Testis (tissue), 3 donors: Measurements from ENCODE around the gene VPS37C. TPM values are rescaled to one million over a fixed set of nuclear protein-coding genes. Genes with fewer than 3 reads are reported as not detected.

ENCODE experiments used
- DNase-seq: peaks from one replicate; pipeline ENCODE4 v3.0.0-alpha.2; 2019
- H3K27ac ChIP-seq, 2 donors: fragments of 200-600 bp; sonication (generic); one replicate each; pipeline ENCODE4 v1.5.1; 2019
- H3K27me3 ChIP-seq: fragments of 200-600 bp; sonication (generic); one replicate; pipeline ENCODE4 v1.5.1; 2019
- H3K36me3 ChIP-seq: fragments of 200-600 bp; sonication (generic); one replicate; pipeline ENCODE4 v1.5.1; 2017; ENCODE audit warnings: low read depth; ENCODE audit errors: missing control alignments
- H3K4me1 ChIP-seq: fragments of 200-600 bp; sonication (generic); one replicate; pipeline ENCODE4 v1.5.1; 2019
- H3K4me3 ChIP-seq, 2 donors: fragments of 200-600 bp; sonication (generic); one replicate each; pipeline ENCODE4 v1.5.1; 2017 to 2019
- H3K9me3 ChIP-seq: fragments of 200-600 bp; sonication (generic); one replicate; pipeline ENCODE4 v1.5.1; 2017
- POLR2A ChIP-seq: fragments of 450-650 bp; IDR thresholded peaks from one replicate; pipeline ENCODE4 v1.6.1; 2017; ENCODE audit warnings: antibody characterized with exemption, mild to moderate bottlenecking, moderate library complexity
- WGBS, 2 donors: methylation state at CpG; one replicate each; pipeline ENCODE4 v1.1.5; 2018; 5-methylcytosine and 5-hydroxymethylcytosine counted together
- intact Hi-C: fragments of 100-400 bp; cut with DNase I; formaldehyde crosslinking; loops from one replicate; pipeline ENCODE4 v1.15.1; 2023; ENCODE audit warnings: low total_unique reads
- polyA plus RNA-seq: library from polyadenylated mRNA; stranded (reverse); fragments of 350-450 nt; fragmentation: Illumina TruSeq; extraction: RNeasy Lipid Tissue Mini Kit (QIAGEN cat#74804); gene quantifications from one replicate; pipeline ENCODE4 v1.2.3, GENCODE V29; 2014; ENCODE audit warnings: low read depth, low replicate concordance; ENCODE audit not compliant: insufficient read depth
- total RNA-seq, 2 donors: library from RNA; depleted of rRNA; stranded (reverse); fragments of >200 nt; gene quantifications; one replicate each; pipeline ENCODE4 v1.2.3, GENCODE V29; 2016
- TF ChIP-seq, protein P1 (sequence below), 3 experiments: fragments of 450-650 bp in 2 of 3; fragments of 200-600 bp in 1 of 3; sonication (generic) in 1 of 3; IDR thresholded peaks; one replicate each; pipeline ENCODE4 v1.5.1; 2016 to 2019; ENCODE audit warnings: antibody characterized with exemption in 3 of 3, mild to moderate bottlenecking in 2 of 3, moderate library complexity in 1 of 3

The VPS37C gene
- total and polyA plus RNA-seq, 3 donors from 2014 or later = 29.1 to 36.9 (median 31.0) TPM

DNA sequence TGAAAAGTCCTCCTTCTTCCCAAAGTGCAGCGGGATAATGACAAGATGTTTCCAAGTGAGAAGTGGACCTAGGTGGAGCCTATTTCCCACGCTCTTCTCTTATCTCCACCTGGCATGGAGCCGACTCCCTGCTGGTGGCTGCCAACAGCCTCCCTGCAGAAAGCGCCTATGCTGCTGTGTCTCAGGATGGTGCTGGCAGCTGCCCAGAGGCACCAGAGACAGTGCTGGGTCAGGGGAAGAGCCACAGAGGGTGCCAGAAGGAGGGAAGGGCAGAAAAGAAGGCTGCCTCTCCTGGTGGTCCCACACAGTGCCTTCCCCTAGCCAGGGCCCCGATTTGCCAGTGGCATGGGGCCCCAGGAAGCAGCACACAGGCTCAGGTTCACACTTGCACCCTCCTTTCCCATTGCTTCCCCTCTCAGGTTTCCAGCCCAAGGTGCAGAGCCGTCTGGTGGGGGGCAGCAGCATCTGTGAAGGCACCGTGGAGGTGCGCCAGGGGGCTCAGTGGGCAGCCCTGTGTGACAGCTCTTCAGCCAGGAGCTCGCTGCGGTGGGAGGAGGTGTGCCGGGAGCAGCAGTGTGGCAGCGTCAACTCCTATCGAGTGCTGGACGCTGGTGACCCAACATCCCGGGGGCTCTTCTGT is 39.9 kb downstream of the VPS37C start:
- intact Hi-C loops = no loop called here

DNA sequence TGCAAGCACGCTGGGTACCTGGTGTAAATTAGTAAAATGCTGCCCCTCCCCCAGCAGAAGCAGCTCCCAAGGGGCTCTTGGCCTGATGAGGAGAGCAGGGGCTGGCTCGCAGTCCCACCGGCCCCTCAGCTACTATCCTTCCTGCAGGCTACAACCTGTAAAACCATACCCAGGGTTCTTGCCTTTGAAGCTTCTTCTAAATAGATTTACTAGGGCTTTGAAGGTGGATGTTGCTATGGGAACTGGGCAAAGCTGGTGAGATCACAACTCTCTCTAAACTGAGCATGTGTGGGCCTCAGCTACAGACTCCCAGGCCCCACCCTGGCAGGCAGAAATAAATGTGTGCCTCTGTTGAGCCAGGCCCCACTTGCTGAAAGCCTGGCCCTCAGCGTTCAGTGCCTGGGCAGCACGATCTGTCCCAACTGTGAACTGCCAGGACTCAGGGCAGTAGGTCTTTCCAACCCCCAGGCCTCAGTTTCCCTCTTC is 40.5 kb downstream of the VPS37C start:
- Histone ChIP-seq H3K27ac (no peak overlapping the region), H3K4me3 (no peak overlapping the region), H3K36me3 (no peaks in the 10 kb centered on the region), H3K9me3 (no peaks in the 10 kb centered on the region), H3K4me1 (peaks cover 15% of the 10 kb centered on the region), H3K27me3 (no peaks in the 10 kb centered on the region)
- no peak for DNase-seq
- 59 to 60% methylated on average over 5 of the region's 5 CpGs for WGBS, 2 donors
- TF ChIP-seq POLR2A = no peak
- TF ChIP-seq, protein P1, sequence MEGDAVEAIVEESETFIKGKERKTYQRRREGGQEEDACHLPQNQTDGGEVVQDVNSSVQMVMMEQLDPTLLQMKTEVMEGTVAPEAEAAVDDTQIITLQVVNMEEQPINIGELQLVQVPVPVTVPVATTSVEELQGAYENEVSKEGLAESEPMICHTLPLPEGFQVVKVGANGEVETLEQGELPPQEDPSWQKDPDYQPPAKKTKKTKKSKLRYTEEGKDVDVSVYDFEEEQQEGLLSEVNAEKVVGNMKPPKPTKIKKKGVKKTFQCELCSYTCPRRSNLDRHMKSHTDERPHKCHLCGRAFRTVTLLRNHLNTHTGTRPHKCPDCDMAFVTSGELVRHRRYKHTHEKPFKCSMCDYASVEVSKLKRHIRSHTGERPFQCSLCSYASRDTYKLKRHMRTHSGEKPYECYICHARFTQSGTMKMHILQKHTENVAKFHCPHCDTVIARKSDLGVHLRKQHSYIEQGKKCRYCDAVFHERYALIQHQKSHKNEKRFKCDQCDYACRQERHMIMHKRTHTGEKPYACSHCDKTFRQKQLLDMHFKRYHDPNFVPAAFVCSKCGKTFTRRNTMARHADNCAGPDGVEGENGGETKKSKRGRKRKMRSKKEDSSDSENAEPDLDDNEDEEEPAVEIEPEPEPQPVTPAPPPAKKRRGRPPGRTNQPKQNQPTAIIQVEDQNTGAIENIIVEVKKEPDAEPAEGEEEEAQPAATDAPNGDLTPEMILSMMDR (IDR thresholded peaks at IDR 0.05) = no peak
- intact Hi-C loops = no loop called here

More for the DNA sequence above, 39.9 kb downstream of the VPS37C start:
- Histone ChIP-seq H3K9me3 (no peaks in the 10 kb centered on the region), H3K36me3 (no peaks in the 10 kb centered on the region), H3K4me1 (peaks cover 21% of the 10 kb centered on the region), H3K27me3 (no peaks in the 10 kb centered on the region), H3K27ac (no peak overlapping the region), H3K4me3 (no peak overlapping the region)
- TF ChIP-seq POLR2A = no peak
- TF ChIP-seq, protein P1 (IDR thresholded peaks at IDR 0.05) = no peak
- DNase-seq = peak; percentile 93
- WGBS, 2 donors = 54 to 74% methylated on average over 6 to 15 of the region's 15 CpGs

DNA sequence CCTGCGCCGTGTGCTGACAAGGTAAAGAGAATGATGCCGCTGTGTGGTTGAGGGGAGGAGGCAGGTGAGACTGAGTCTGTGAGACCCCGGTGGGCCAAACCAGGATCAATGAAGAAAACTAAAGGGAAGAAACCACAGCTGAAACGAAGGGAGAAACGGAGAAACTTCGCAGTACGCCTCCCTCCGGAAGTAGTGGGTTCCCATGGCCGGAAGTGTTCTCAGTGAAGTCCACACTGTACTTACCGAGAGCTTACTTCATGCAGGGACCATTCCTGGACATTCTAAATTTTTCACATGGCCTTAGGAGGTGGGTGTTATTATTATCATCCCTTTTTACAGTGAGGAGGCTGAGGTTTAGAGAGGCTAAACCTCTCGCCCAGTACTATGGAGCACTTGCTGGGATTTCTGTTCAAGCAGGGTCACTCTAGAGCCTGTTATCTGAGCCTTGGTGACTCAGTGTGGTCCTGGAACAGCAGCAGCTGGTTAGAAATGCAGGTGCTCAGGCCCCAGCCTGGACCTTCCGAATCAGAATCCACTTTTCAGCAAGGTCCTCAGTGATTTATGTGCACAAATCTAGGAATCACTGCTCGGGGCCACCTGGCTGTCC is 41.0 kb downstream of the VPS37C start:
- no peak for TF ChIP-seq POLR2A
- TF ChIP-seq, protein P1 (IDR thresholded peaks at IDR 0.05) = no peak
- H3K27ac ChIP-seq = no peak overlapping the region
- H3K4me3 ChIP-seq = peak overlapping the region in 1 of 2 donors; percentile 9
- WGBS, 2 donors = 65 to 78% methylated on average over 14 of the region's 14 CpGs
- no peaks in the 10 kb centered on the region for H3K9me3 ChIP-seq
- H3K36me3 ChIP-seq = no peaks in the 10 kb centered on the region
- peaks cover 15% of the 10 kb centered on the region for H3K4me1 ChIP-seq
- DNase-seq = no peak
- H3K27me3 ChIP-seq = no peaks in the 10 kb centered on the region
- intact Hi-C loops = no loop called here

DNA sequence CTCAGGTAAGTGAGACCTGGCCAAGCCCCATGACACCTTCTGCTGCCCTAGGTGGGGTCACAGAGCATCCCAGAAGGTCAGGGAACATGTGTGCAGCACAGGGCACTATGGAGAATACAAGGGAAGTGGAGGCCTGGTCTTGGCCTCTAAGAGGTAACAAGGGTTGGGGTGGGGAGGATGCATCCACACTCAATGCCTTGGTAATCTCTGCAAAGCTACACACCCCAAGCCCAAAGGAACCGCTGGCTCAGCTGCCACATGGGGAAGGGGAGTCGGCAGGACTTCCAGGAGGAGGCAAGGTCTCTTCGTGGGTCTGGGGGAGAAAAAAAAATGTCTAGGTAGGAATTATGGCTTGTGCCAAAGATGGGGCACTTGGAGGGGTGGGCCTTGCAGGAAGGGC is 41.7 kb downstream of the VPS37C start:
- H3K9me3 ChIP-seq = no peaks in the 10 kb centered on the region
- DNase-seq = no peak
- H3K27ac ChIP-seq = no peak overlapping the region
- no peaks in the 10 kb centered on the region for H3K36me3 ChIP-seq
- WGBS, 2 donors = 70 to 77% methylated on average over 3 of the region's 3 CpGs
- no peak overlapping the region for H3K4me3 ChIP-seq
- no peaks in the 10 kb centered on the region for H3K27me3 ChIP-seq
- intact Hi-C loops = no loop called here
- TF ChIP-seq POLR2A = no peak
- TF ChIP-seq, protein P1 (IDR thresholded peaks at IDR 0.05) = no peak
- peaks cover 15% of the 10 kb centered on the region for H3K4me1 ChIP-seq

DNA sequence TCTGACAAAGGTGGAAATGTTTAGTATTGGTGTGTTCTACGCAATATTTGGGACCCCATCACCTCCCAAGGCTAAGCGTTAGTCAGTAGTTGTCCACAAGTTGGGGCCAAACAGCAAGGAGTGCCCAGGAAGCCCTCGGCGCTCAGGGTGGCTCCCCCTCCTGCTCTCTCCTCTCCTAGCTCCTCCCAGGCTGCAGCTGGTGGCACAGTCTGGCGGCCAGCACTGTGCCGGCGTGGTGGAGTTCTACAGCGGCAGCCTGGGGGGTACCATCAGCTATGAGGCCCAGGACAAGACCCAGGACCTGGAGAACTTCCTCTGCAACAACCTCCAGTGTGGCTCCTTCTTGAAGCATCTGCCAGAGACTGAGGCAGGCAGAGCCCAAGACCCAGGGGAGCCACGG is 42.2 kb downstream of the VPS37C start:
- intact Hi-C loops = no loop called here
- H3K36me3 ChIP-seq = no peaks in the 10 kb centered on the region
- no peak overlapping the region for H3K4me3 ChIP-seq
- no peaks in the 10 kb centered on the region for H3K9me3 ChIP-seq
- H3K4me1 ChIP-seq = peaks cover 15% of the 10 kb centered on the region
- DNase-seq = no peak
- WGBS, 2 donors = 63 to 80% methylated on average over 7 to 9 of the region's 9 CpGs
- no peak overlapping the region for H3K27ac ChIP-seq
- TF ChIP-seq, protein P1 (IDR thresholded peaks at IDR 0.05) = no peak
- TF ChIP-seq POLR2A = no peak
- H3K27me3 ChIP-seq = no peaks in the 10 kb centered on the region
